ENCODE measurements around the gene TTC28. TPM values are rescaled to one million over a fixed set of nuclear protein-coding genes. Genes with fewer than 3 reads are reported as not detected.

Gene TTC28
- total and polyA plus RNA-seq, 7 experiments from 2014 or later = 0.50 to 8.3 (median 4.2) TPM

GRCh38 chr22:27996529-27996925 lies 683.1 kb downstream of the TTC28 start:
- ATAC-seq = no peak
- no peak for DNase-seq
- no peaks in the 10 kb centered on the region for H3K27me3 ChIP-seq (ENCODE audit: control insufficient read depth in 2 of 2, insufficient read depth in 2 of 2, low read length in 2 of 2)
- no peak overlapping the region for H3K4me3 Mint-ChIP-seq
- H3K4me1 ChIP-seq (ENCODE audit: control insufficient read depth in 2 of 2, insufficient read depth in 2 of 2, low read length in 2 of 2) = no peaks in the 10 kb centered on the region
- no peaks in the 10 kb centered on the region for H3K9me3 Mint-ChIP-seq
- H3K4me1 Mint-ChIP-seq = peaks cover 0 to 3% (median 0%) of the 10 kb centered on the region in 7 donors
- no peak overlapping the region for H3K4me3 ChIP-seq (ENCODE audit: low read length)
- H3K27ac ChIP-seq (ENCODE audit: low read depth, low read length) = no peak overlapping the region
- H3K36me3 Mint-ChIP-seq = no peaks in the 10 kb centered on the region
- no peak overlapping the region for H3K27ac Mint-ChIP-seq
- POLR2A ChIA-PET = no interaction called here
- H3K36me3 ChIP-seq (ENCODE audit: control insufficient read depth in 2 of 3, insufficient read depth in 3 of 3, low read length in 3 of 3) = no peaks in the 10 kb centered on the region
- no peaks in the 10 kb centered on the region for H3K9me3 ChIP-seq (ENCODE audit: control insufficient read depth in 2 of 3, low read length in 3 of 3)
- H3K27me3 Mint-ChIP-seq = no peaks in the 10 kb centered on the region
- intact Hi-C loops (cut with micrococcal nuclease) = no loop called here
- CTCF ChIA-PET = interaction anchor here (0.5 to 1.0 kb wide), 2 partner anchors 445 to 598 kb away, joined by 3 read pairs; no protein-coding TSS in a partner anchor

DNA sequence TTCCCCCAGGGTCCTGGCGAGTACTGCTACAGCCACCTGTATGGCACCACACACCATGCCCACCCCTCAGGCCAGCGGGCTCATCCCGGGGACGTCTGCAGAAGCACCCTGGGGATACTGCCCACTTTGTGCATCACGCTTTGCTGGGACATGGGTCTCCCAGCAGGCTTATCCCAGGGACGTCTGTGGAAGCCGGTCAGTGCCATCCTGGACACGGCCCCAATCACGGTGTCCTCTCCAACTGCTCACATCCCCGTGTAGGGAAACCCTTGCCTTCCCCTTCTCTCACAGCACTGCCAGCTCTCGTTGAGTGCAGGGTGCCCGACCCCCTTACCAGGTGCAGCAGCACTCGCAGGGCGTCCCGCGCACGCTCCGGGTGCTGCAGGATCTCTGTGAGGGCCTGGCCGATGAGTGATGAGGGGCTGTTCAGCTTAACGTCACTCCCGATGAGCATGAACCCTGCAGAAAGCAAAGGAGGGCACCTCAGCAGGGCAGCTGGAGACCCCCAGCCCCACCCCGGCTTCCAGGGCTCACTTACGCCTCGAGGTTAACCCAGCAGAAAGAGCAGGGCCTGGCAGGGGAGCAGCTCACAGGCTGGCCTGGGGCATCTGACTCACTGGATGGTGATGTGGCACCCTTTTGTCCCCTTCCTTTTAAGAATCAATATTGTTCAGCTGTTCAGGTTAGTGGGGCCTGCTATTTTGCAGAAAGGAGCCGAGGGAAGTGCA lies 683.7 kb downstream of the TTC28 start:
- H3K27ac Mint-ChIP-seq = peak overlapping the region in 1 of 9 donors; percentile 28
- H3K4me3 Mint-ChIP-seq = no peak overlapping the region
- Histone ChIP-seq H3K27me3 (ENCODE audit: control insufficient read depth in 2 of 2, insufficient read depth in 2 of 2, low read length in 2 of 2) (no peaks in the 10 kb centered on the region), H3K9me3 (ENCODE audit: control insufficient read depth in 2 of 3, low read length in 3 of 3) (no peaks in the 10 kb centered on the region), H3K36me3 (ENCODE audit: control insufficient read depth in 2 of 3, insufficient read depth in 3 of 3, low read length in 3 of 3) (no peaks in the 10 kb centered on the region), H3K4me3 (ENCODE audit: low read length) (no peak overlapping the region), H3K4me1 (ENCODE audit: control insufficient read depth in 2 of 2, insufficient read depth in 2 of 2, low read length in 2 of 2) (no peaks in the 10 kb centered on the region), H3K27ac (ENCODE audit: low read depth, low read length) (no peak overlapping the region)
- H3K27me3 Mint-ChIP-seq = no peaks in the 10 kb centered on the region
- no peak for DNase-seq
- peaks cover 0 to 3% (median 0%) of the 10 kb centered on the region in 7 donors for H3K4me1 Mint-ChIP-seq
- H3K9me3 Mint-ChIP-seq = no peaks in the 10 kb centered on the region
- H3K36me3 Mint-ChIP-seq = no peaks in the 10 kb centered on the region
- intact Hi-C loops (cut with micrococcal nuclease) = no loop called here
- no peak for ATAC-seq
- ChIA-PET CTCF (interaction anchor here (0.5 to 1.0 kb wide), 2 partner anchors 446 to 598 kb away, joined by 3 read pairs; no protein-coding TSS in a partner anchor), POLR2A (no interaction called here)

GRCh38 chr22:27994481-27995331 lies 684.9 kb downstream of the TTC28 start:
- DNase-seq = no peak
- intact Hi-C loops (cut with micrococcal nuclease) = no loop called here
- no peak for ATAC-seq
- no peak overlapping the region for H3K4me3 ChIP-seq (ENCODE audit: low read length)
- H3K9me3 Mint-ChIP-seq = no peaks in the 10 kb centered on the region
- ChIA-PET POLR2A (no interaction called here), CTCF (no interaction called here)
- no peaks in the 10 kb centered on the region for H3K4me1 ChIP-seq (ENCODE audit: control insufficient read depth in 2 of 2, insufficient read depth in 2 of 2, low read length in 2 of 2)
- peaks cover 0 to 3% (median 0%) of the 10 kb centered on the region in 7 donors for H3K4me1 Mint-ChIP-seq
- no peaks in the 10 kb centered on the region for H3K36me3 Mint-ChIP-seq
- H3K4me3 Mint-ChIP-seq = no peak overlapping the region
- H3K27me3 ChIP-seq (ENCODE audit: control insufficient read depth in 2 of 2, insufficient read depth in 2 of 2, low read length in 2 of 2) = no peaks in the 10 kb centered on the region
- no peak overlapping the region for H3K27ac Mint-ChIP-seq
- no peaks in the 10 kb centered on the region for H3K27me3 Mint-ChIP-seq
- no peaks in the 10 kb centered on the region for H3K36me3 ChIP-seq (ENCODE audit: control insufficient read depth in 2 of 3, insufficient read depth in 3 of 3, low read length in 3 of 3)
- no peaks in the 10 kb centered on the region for H3K9me3 ChIP-seq (ENCODE audit: control insufficient read depth in 2 of 3, low read length in 3 of 3)
- no peak overlapping the region for H3K27ac ChIP-seq (ENCODE audit: low read depth, low read length)

DNA sequence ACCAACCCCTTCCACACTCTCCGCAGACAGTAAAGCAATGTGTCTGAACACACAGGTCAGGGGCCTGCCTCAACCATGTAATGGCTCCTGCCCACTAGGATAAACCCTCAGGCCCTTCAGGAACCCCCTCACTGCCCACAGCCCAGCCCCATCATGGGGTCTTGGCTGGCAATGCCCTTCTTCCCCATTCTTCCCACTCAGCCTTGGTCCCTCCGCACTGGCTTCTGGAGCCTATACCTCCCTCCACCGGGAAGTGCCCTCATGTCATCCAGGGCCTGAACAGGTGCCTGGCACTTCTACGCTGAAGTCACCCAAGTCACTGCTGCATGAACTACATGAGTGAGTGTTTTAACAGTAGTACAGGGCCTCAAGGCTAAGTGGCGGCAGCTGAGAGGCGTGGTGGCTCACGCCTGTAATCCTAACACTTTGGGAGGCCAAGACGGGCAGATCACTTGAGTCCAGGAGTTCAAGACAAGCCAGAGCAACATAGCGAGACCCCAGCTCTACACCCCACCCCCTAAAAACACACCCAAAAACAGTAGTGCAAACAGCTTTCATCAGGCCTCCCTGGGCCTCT lies 685.8 kb downstream of the TTC28 start:
- ChIA-PET POLR2A (no interaction called here), CTCF (no interaction called here)
- Histone ChIP-seq H3K9me3 (ENCODE audit: control insufficient read depth in 2 of 3, low read length in 3 of 3) (no peaks in the 10 kb centered on the region), H3K27me3 (ENCODE audit: control insufficient read depth in 2 of 2, insufficient read depth in 2 of 2, low read length in 2 of 2) (no peaks in the 10 kb centered on the region), H3K27ac (ENCODE audit: low read depth, low read length) (no peak overlapping the region), H3K4me1 (ENCODE audit: control insufficient read depth in 2 of 2, insufficient read depth in 2 of 2, low read length in 2 of 2) (no peaks in the 10 kb centered on the region), H3K36me3 (ENCODE audit: control insufficient read depth in 2 of 3, insufficient read depth in 3 of 3, low read length in 3 of 3) (no peaks in the 10 kb centered on the region), H3K4me3 (ENCODE audit: low read length) (no peak overlapping the region)
- intact Hi-C loops (cut with micrococcal nuclease) = no loop called here
- Mint-ChIP-seq H3K9me3 (no peaks in the 10 kb centered on the region), H3K27me3 (no peaks in the 10 kb centered on the region), H3K27ac (no peak overlapping the region), H3K4me1 (peaks cover 0 to 3% (median under 1%) of the 10 kb centered on the region in 7 donors), H3K4me3 (no peak overlapping the region), H3K36me3 (no peaks in the 10 kb centered on the region)
- ATAC-seq (no peak), DNase-seq (no peak)

DNA sequence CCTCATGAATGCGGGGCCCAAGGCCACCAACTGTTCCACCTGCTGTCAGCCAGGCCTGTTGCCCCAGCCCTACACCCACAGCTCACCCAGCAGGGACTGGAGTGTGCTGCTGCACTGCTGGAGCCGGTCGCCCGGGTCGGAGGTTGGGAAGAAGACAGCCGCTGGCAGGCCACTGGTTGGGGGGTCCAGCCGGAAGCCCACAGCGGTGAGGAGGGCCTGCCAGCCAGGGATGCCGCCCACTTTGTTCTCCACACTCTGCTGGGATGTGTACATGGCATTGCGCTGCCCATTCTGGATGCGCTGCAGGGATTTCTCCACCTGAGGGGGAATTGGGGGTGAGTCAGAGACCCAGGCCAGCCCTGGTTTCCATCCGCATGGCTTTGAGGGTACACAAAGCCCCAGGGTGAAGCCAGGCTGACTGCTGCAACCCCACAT lies 686.4 kb downstream of the TTC28 start:
- Mint-ChIP-seq H3K9me3 (no peaks in the 10 kb centered on the region), H3K27me3 (no peaks in the 10 kb centered on the region), H3K27ac (no peak overlapping the region), H3K4me1 (peaks cover 0 to 6% (median 3%) of the 10 kb centered on the region in 7 donors), H3K36me3 (no peaks in the 10 kb centered on the region), H3K4me3 (no peak overlapping the region)
- H3K27ac ChIP-seq (ENCODE audit: low read depth, low read length) = no peak overlapping the region
- CTCF ChIA-PET = no interaction called here
- POLR2A ChIA-PET = no interaction called here
- H3K27me3 ChIP-seq (ENCODE audit: control insufficient read depth in 2 of 2, insufficient read depth in 2 of 2, low read length in 2 of 2) = no peaks in the 10 kb centered on the region
- H3K36me3 ChIP-seq (ENCODE audit: control insufficient read depth in 2 of 3, insufficient read depth in 3 of 3, low read length in 3 of 3) = no peaks in the 10 kb centered on the region
- intact Hi-C loops (cut with micrococcal nuclease) = no loop called here
- no peak for DNase-seq
- no peak for ATAC-seq
- no peak overlapping the region for H3K4me3 ChIP-seq (ENCODE audit: low read length)
- H3K4me1 ChIP-seq (ENCODE audit: control insufficient read depth in 2 of 2, insufficient read depth in 2 of 2, low read length in 2 of 2) = no peaks in the 10 kb centered on the region
- H3K9me3 ChIP-seq (ENCODE audit: control insufficient read depth in 2 of 3, low read length in 3 of 3) = no peaks in the 10 kb centered on the region

GRCh38 chr22:27992294-27993165 lies 687.1 kb downstream of the TTC28 start:
- Histone ChIP-seq H3K27me3 (ENCODE audit: control insufficient read depth in 2 of 2, insufficient read depth in 2 of 2, low read length in 2 of 2) (no peaks in the 10 kb centered on the region), H3K4me3 (ENCODE audit: low read length) (no peak overlapping the region), H3K27ac (ENCODE audit: low read depth, low read length) (no peak overlapping the region), H3K4me1 (ENCODE audit: control insufficient read depth in 2 of 2, insufficient read depth in 2 of 2, low read length in 2 of 2) (no peaks in the 10 kb centered on the region), H3K9me3 (ENCODE audit: control insufficient read depth in 2 of 3, low read length in 3 of 3) (no peaks in the 10 kb centered on the region), H3K36me3 (ENCODE audit: control insufficient read depth in 2 of 3, insufficient read depth in 3 of 3, low read length in 3 of 3) (no peaks in the 10 kb centered on the region)
- DNase-seq (no peak), ATAC-seq (no peak)
- intact Hi-C loops (cut with micrococcal nuclease) = no loop called here
- CTCF ChIA-PET = no interaction called here
- Mint-ChIP-seq H3K4me1 (peaks cover 0 to 6% (median 3%) of the 10 kb centered on the region in 7 donors), H3K27ac (no peak overlapping the region), H3K36me3 (no peaks in the 10 kb centered on the region), H3K27me3 (no peaks in the 10 kb centered on the region), H3K4me3 (no peak overlapping the region), H3K9me3 (no peaks in the 10 kb centered on the region)
- POLR2A ChIA-PET = no interaction called here
